ENCODE measurements around the gene ANKRD18B.
"Not testable (repeated sequence)": the region's sequence is repeated elsewhere in the genome, so short reads cannot be mapped to it uniquely, and the experiment has no call there.

ANKRD18B gene

GRCh38 chr9:33524306-33524947 lies 376 bp downstream of the ANKRD18B start:
- TF ChIP-seq CTCF (IDR thresholded peaks at IDR 0.05; ENCODE audit: low read depth, low read length), result no peak
- no peak for DNase-seq (ENCODE audit: low read depth, low spot score)
- H3K4me3 ChIP-seq (ENCODE audit: low read depth, low read length), result peak overlapping the region; percentile 61
- in situ Hi-C loops (cut with HindIII; ENCODE audit: low sequenced_read_pairs), result no loop called here

GRCh38 chr9:33528069-33528468 lies 4.0 kb downstream of the ANKRD18B start:
- H3K4me3 ChIP-seq (ENCODE audit: low read depth, low read length); DNase-seq (ENCODE audit: low read depth, low spot score); in situ Hi-C loops (cut with HindIII; ENCODE audit: low sequenced_read_pairs): not testable (repeated sequence)

- H3K4me3 ChIP-seq (ENCODE audit: low read depth, low read length); in situ Hi-C loops (cut with HindIII; ENCODE audit: low sequenced_read_pairs); DNase-seq (ENCODE audit: low read depth, low spot score): not testable (repeated sequence)
These were observed 9.9 kb downstream of the ANKRD18B start for GRCh38 chr9:33533958-33534357.

GRCh38 chr9:33535541-33535940 lies 11.5 kb downstream of the ANKRD18B start:
- no peak for DNase-seq (ENCODE audit: low read depth, low spot score)
- in situ Hi-C loops (cut with HindIII; ENCODE audit: low sequenced_read_pairs), result no loop called here
- H3K4me3 ChIP-seq (ENCODE audit: low read depth, low read length), result no peak overlapping the region
- TF ChIP-seq CTCF (IDR thresholded peaks at IDR 0.05; ENCODE audit: low read depth, low read length), result no peak

GRCh38 chr9:33543463-33543862 lies 19.4 kb downstream of the ANKRD18B start:
- H3K4me3 ChIP-seq (ENCODE audit: low read depth, low read length); DNase-seq (ENCODE audit: low read depth, low spot score); in situ Hi-C loops (cut with HindIII; ENCODE audit: low sequenced_read_pairs): not testable (repeated sequence)

GRCh38 chr9:33545715-33546114 lies 21.7 kb downstream of the ANKRD18B start:
- H3K4me3 ChIP-seq (ENCODE audit: low read depth, low read length); in situ Hi-C loops (cut with HindIII; ENCODE audit: low sequenced_read_pairs); DNase-seq (ENCODE audit: low read depth, low spot score): not testable (repeated sequence)

GRCh38 chr9:33548816-33549215 lies 24.8 kb downstream of the ANKRD18B start:
- H3K4me3 ChIP-seq (ENCODE audit: low read depth, low read length); in situ Hi-C loops (cut with HindIII; ENCODE audit: low sequenced_read_pairs); DNase-seq (ENCODE audit: low read depth, low spot score): not testable (repeated sequence)

GRCh38 chr9:33549418-33549817 lies 25.4 kb downstream of the ANKRD18B start:
- H3K4me3 ChIP-seq (ENCODE audit: low read depth, low read length); DNase-seq (ENCODE audit: low read depth, low spot score); in situ Hi-C loops (cut with HindIII; ENCODE audit: low sequenced_read_pairs): not testable (repeated sequence)

GRCh38 chr9:33551183-33551582 lies 27.1 kb downstream of the ANKRD18B start:
- DNase-seq (ENCODE audit: low read depth, low spot score); in situ Hi-C loops (cut with HindIII; ENCODE audit: low sequenced_read_pairs); H3K4me3 ChIP-seq (ENCODE audit: low read depth, low read length): not testable (repeated sequence)

GRCh38 chr9:33552315-33552725 lies 28.3 kb downstream of the ANKRD18B start:
- in situ Hi-C loops (cut with HindIII; ENCODE audit: low sequenced_read_pairs); DNase-seq (ENCODE audit: low read depth, low spot score); H3K4me3 ChIP-seq (ENCODE audit: low read depth, low read length): not testable (repeated sequence)

- in situ Hi-C loops (cut with HindIII; ENCODE audit: low sequenced_read_pairs); H3K4me3 ChIP-seq (ENCODE audit: low read depth, low read length); DNase-seq (ENCODE audit: low read depth, low spot score): not testable (repeated sequence)
These were observed 36.2 kb downstream of the ANKRD18B start for GRCh38 chr9:33560217-33560616.

GRCh38 chr9:33562196-33562595 lies 38.1 kb downstream of the ANKRD18B start:
- in situ Hi-C loops (cut with HindIII; ENCODE audit: low sequenced_read_pairs); H3K4me3 ChIP-seq (ENCODE audit: low read depth, low read length): not testable (repeated sequence)
- peak; percentile 4 for DNase-seq (ENCODE audit: low read depth, low spot score)

- H3K4me3 ChIP-seq (ENCODE audit: low read depth, low read length); in situ Hi-C loops (cut with HindIII; ENCODE audit: low sequenced_read_pairs); DNase-seq (ENCODE audit: low read depth, low spot score): not testable (repeated sequence)
These were observed 43.7 kb downstream of the ANKRD18B start for GRCh38 chr9:33567776-33568175.

GRCh38 chr9:33577786-33578185 lies 53.7 kb downstream of the ANKRD18B start:
- DNase-seq (ENCODE audit: low read depth, low spot score); H3K4me3 ChIP-seq (ENCODE audit: low read depth, low read length); in situ Hi-C loops (cut with HindIII; ENCODE audit: low sequenced_read_pairs): not testable (repeated sequence)

- DNase-seq (ENCODE audit: low read depth, low spot score); in situ Hi-C loops (cut with HindIII; ENCODE audit: low sequenced_read_pairs); H3K4me3 ChIP-seq (ENCODE audit: low read depth, low read length): not testable (repeated sequence)
These were observed 55.9 kb downstream of the ANKRD18B start for GRCh38 chr9:33579996-33580395.

GRCh38 chr9:33582686-33583085 lies 58.6 kb downstream of the ANKRD18B start:
- DNase-seq (ENCODE audit: low read depth, low spot score); in situ Hi-C loops (cut with HindIII; ENCODE audit: low sequenced_read_pairs); H3K4me3 ChIP-seq (ENCODE audit: low read depth, low read length): not testable (repeated sequence)
